HepG2 (cell line): ENCODE measurements around the gene MORF4L1. TPM values are rescaled to one million over a fixed set of nuclear protein-coding genes. Genes with fewer than 3 reads are reported as not detected.
"Not testable (repeated sequence)": the region's sequence is repeated elsewhere in the genome, so short reads cannot be mapped to it uniquely, and the experiment has no call there.

Experiments
- ATAC-seq: fragments of 200-7000 bp; cut with Tn5 transposase; 3 replicates; pipeline ENCODE4 v1.9.1; 2020; ENCODE audit warnings: mild to moderate bottlenecking, moderate library complexity
- BruUV-seq: library from RNA; stranded (reverse); fragments of 400-500 nt; replicated peaks from 2 replicates; lab custom pipeline; 2021; lab: Mats Ljungman, UMichigan
- CTCF ChIA-PET: fragments of 300-600 bp; formaldehyde crosslinking; extraction: SDS; loops from one replicate; lab custom pipeline; 2021; ENCODE audit warnings: low total read pairs, inconsistent platforms, low intra/inter-chr PET ratio; lab: Yijun Ruan, JAX
- POLR2A ChIA-PET: fragments of 350-600 bp; sonication (Branson Sonifier 250); formaldehyde crosslinking; loops from one replicate; lab custom pipeline; 2020; ENCODE audit warnings: antibody characterized with exemption, inconsistent platforms; lab: Yijun Ruan, JAX
- DNase-seq: peaks from one replicate; pipeline ENCODE4 v3.0.0-alpha.2; 2015; ENCODE audit warnings: low spot score
- FAIRE-seq: peaks from 3 replicates; lab custom pipeline; 2011; peaks lifted over from hg19 to GRCh38; lab: Jason Lieb, UNC
- H2AFZ ChIP-seq: one replicate; pipeline ENCODE4 v1.6.1; 2011; ENCODE audit warnings: low read length, inconsistent platforms
- H3K27ac ChIP-seq: fragments of 300-600 bp; 3 replicates; pipeline ENCODE4 v1.8.0; 2011; ENCODE audit warnings: mixed run types, mild to moderate bottlenecking, mixed read lengths, low read length, inconsistent platforms; ENCODE audit not compliant: insufficient read depth; ENCODE audit errors: extremely low read length
- H3K27me3 ChIP-seq, 2 experiments: fragments of 200-600 bp in 1 of 2; 2 replicates in 1 of 2; 3 replicates in 1 of 2; pipeline versions ENCODE4 v1.6.0 to v1.8.0; 2011; ENCODE audit warnings: low read length in 2 of 2, mild to moderate bottlenecking in 2 of 2, moderate library complexity in 2 of 2, inconsistent platforms in 1 of 2; ENCODE audit not compliant: insufficient read depth in 2 of 2, control insufficient read depth in 1 of 2
- H3K36me3 ChIP-seq, 2 experiments: fragments of 200-600 bp in 1 of 2; replicated peaks in 1 of 2; 2 replicates in 1 of 2; 3 replicates in 1 of 2; pipeline versions ENCODE4 v1.5.1 to v1.8.0; 2011; ENCODE audit warnings: low read length in 2 of 2, inconsistent platforms in 1 of 2; ENCODE audit not compliant: insufficient read depth in 2 of 2, control insufficient read depth in 1 of 2
- H3K4me1 ChIP-seq: 2 replicates; pipeline ENCODE4 v1.5.1; 2012; ENCODE audit warnings: low read length, inconsistent platforms; ENCODE audit not compliant: insufficient read depth
- H3K4me2 ChIP-seq: 2 replicates; pipeline ENCODE4 v1.6.0; 2011; ENCODE audit warnings: low read depth, low read length, inconsistent platforms
- H3K4me3 ChIP-seq, 3 experiments: fragments of 200-600 bp in 1 of 3; sonication (generic), shearing (Covaris generic) in 1 of 3; replicated peaks in 1 of 3; 2 replicates each; pipeline ENCODE4 v1.5.1; 2011 to 2016; ENCODE audit warnings: low read length in 3 of 3, inconsistent platforms in 2 of 3, low read depth in 2 of 3, mild to moderate bottlenecking in 2 of 3, control low read depth in 1 of 3, mixed read lengths in 1 of 3; ENCODE audit not compliant: insufficient read depth in 1 of 3
- H3K79me2 ChIP-seq: one replicate; pipeline ENCODE4 v1.6.1; 2011; ENCODE audit warnings: low read length, inconsistent platforms; ENCODE audit not compliant: insufficient read depth
- H3K9ac ChIP-seq: 2 replicates; pipeline ENCODE4 v1.6.0; 2011; ENCODE audit warnings: mild to moderate bottlenecking, low read depth, low read length, inconsistent platforms; ENCODE audit not compliant: insufficient read depth
- H3K9me3 ChIP-seq: 2 replicates; pipeline ENCODE4 v1.5.1; 2012; ENCODE audit warnings: mild to moderate bottlenecking, low read length
- H4K20me1 ChIP-seq: 2 replicates; pipeline ENCODE4 v1.6.0; 2011; ENCODE audit warnings: inconsistent platforms, mild to moderate bottlenecking, low read length, moderate library complexity; ENCODE audit not compliant: insufficient read depth
- CEBPG ChIP-seq: IDR thresholded peaks from 2 replicates; pipeline ENCODE4 v1.6.1; 2016
- HIC2 ChIP-seq: sonication (generic); formaldehyde crosslinking; IDR thresholded peaks from 2 replicates; pipeline ENCODE4 v1.9.0; 2022; ENCODE audit warnings: low read depth, missing genetic modification reagents
- HOXA5 ChIP-seq: sonication (generic); formaldehyde crosslinking; IDR thresholded peaks from 2 replicates; pipeline ENCODE4 v1.4.0; 2020; ENCODE audit warnings: missing genetic modification reagents
- KLF16 ChIP-seq, 2 experiments: sonication (generic) in 1 of 2; formaldehyde crosslinking in 1 of 2; IDR thresholded peaks; 2 replicates each; pipeline versions ENCODE4 v1.6.1 to v1.8.0; 2016 to 2023; ENCODE audit warnings: missing genetic modification reagents in 2 of 2, missing compliant biosample characterization in 1 of 2
- SRF ChIP-seq: IDR thresholded peaks from 2 replicates; pipeline ENCODE4 v1.6.1; 2011; ENCODE audit warnings: mild to moderate bottlenecking, low read depth, low read length, moderate library complexity
- ZFY ChIP-seq: sonication (generic); formaldehyde crosslinking; IDR thresholded peaks from 2 replicates; pipeline ENCODE4 v1.4.0; 2020; ENCODE audit warnings: missing genetic modification reagents
- ZGPAT ChIP-seq: IDR thresholded peaks from 2 replicates; pipeline ENCODE4 v1.6.1; 2016; ENCODE audit warnings: mild to moderate bottlenecking
- ZNF121 ChIP-seq: sonication (generic); formaldehyde crosslinking; IDR thresholded peaks from 2 replicates; pipeline ENCODE4 v1.5.0; 2020; ENCODE audit warnings: mild to moderate bottlenecking, missing genetic modification reagents
- WGBS: methylation state at CpG from one replicate; pipeline ENCODE4 v1.1.6; 2017; ENCODE audit warnings: low lambda C conversion rate; 5-methylcytosine and 5-hydroxymethylcytosine counted together
- in situ Hi-C: cut with HindIII; loops from 2 replicates; pipeline ENCODE4 v1.10.0; 2017; ENCODE audit warnings: low pct_unique_long_range_greater_than_20kb; ENCODE audit not compliant: extremely low pct_ligation_motif_present
- intact Hi-C: fragments of 100-400 bp; cut with micrococcal nuclease; formaldehyde crosslinking; loops from one replicate; pipeline ENCODE4 v1.10.0; 2022; ENCODE audit not compliant: unreplicated experiment
- polyA plus RNA-seq, 8 experiments: library from polyadenylated mRNA; depleted of rRNA in 3 of 8; stranded (reverse) in 7 of 8; unstranded in 1 of 8; fragments of >200 nt; fragmentation: Illumina TruSeq in 4 of 8; extraction: Trizol in 4 of 8; gene quantifications; 2 replicates each; pipeline versions ENCODE4 v1.2.1 to v1.2.3, GENCODE V29; 2011 to 2016; ENCODE audit warnings: low read depth in 4 of 8, missing spikeins in 1 of 8, mixed read lengths in 1 of 8; ENCODE audit not compliant: insufficient read depth in 1 of 8
- total RNA-seq, 5 experiments: library from RNA; depleted of rRNA; stranded (reverse); fragments of >200 nt; fragmentation: Illumina TruSeq; extraction: Trizol; gene quantifications; 2 replicates each; pipeline ENCODE4 v1.2.3, GENCODE V29; 2016; ENCODE audit warnings: low read depth in 1 of 5

MORF4L1 gene
- total and polyA plus RNA-seq, 2 of the 13 experiments (the other 11 are each of a cell fraction or from before 2014, with no cell fraction given), result 218 to 219 TPM

- CTCF ChIA-PET, DNase-seq, H3K9me3 ChIP-seq, H3K4me3 ChIP-seq, H3K79me2 ChIP-seq, ATAC-seq, H3K36me3 ChIP-seq, intact Hi-C loops, H3K4me1 ChIP-seq, H2AFZ ChIP-seq, H3K27me3 ChIP-seq, in situ Hi-C loops, H4K20me1 ChIP-seq, FAIRE-seq, H3K9ac ChIP-seq, H3K27ac ChIP-seq, H3K4me2 ChIP-seq, BruUV-seq, POLR2A ChIA-PET: not testable (repeated sequence)
- 81% methylated on average over 10 of the region's 10 CpGs for WGBS
- TF ChIP-seq ZNF121 (CRISPR knock-in tag), result peak; percentile 63; the same call in 1 of the 2 replicates
These were observed 7.1 kb upstream of the MORF4L1 start for GRCh38 chr15:78865585-78865984.

- CTCF ChIA-PET, H3K27ac ChIP-seq, H3K9ac ChIP-seq, H3K9me3 ChIP-seq, ATAC-seq, H4K20me1 ChIP-seq, H3K36me3 ChIP-seq, intact Hi-C loops, POLR2A ChIA-PET, FAIRE-seq, DNase-seq, H3K27me3 ChIP-seq, BruUV-seq, H3K79me2 ChIP-seq, in situ Hi-C loops, H3K4me2 ChIP-seq, H3K4me3 ChIP-seq, H2AFZ ChIP-seq: not testable (repeated sequence)
- WGBS, result 57% methylated on average over 8 of the region's 8 CpGs
- H3K4me1 ChIP-seq, result peaks cover 12% of the 10 kb centered on the region
These were observed 6.7 kb upstream of the MORF4L1 start for GRCh38 chr15:78866031-78866430.

GRCh38 chr15:78866803-78867202 lies 5.9 kb upstream of the MORF4L1 start:
- in situ Hi-C loops, result no loop called here
- DNase-seq (no peak), FAIRE-seq (no peak), ATAC-seq (no peak)
- H3K4me1 ChIP-seq, result peaks cover 20% of the 10 kb centered on the region
- no peak overlapping the region for H3K27ac ChIP-seq
- no peaks in the 10 kb centered on the region for H3K36me3 ChIP-seq
- ChIA-PET POLR2A (no interaction called here), CTCF (no interaction called here)
- H2AFZ ChIP-seq, result no peak overlapping the region
- no peak overlapping the region for H3K4me2 ChIP-seq
- no peaks in the 10 kb centered on the region for H3K79me2 ChIP-seq
- no peaks in the 10 kb centered on the region; a peak in 1 of 5 replicates for H3K27me3 ChIP-seq
- no peaks in the 10 kb centered on the region for H4K20me1 ChIP-seq
- WGBS, result 65% methylated on average over 4 of the region's 4 CpGs
- H3K9me3 ChIP-seq, result no peaks in the 10 kb centered on the region
- BruUV-seq, result no TSS peak
- no peak overlapping the region for H3K9ac ChIP-seq
- intact Hi-C loops, result no loop called here
- H3K4me3 ChIP-seq, result no peak overlapping the region
- TF ChIP-seq HIC2 (CRISPR knock-in tag) (no peak), ZFY (CRISPR knock-in tag) (no peak), KLF16 (CRISPR knock-in tag; IDR thresholded peaks at IDR 0.05) (no peak), ZGPAT (no peak), HOXA5 (no peak), SRF (no peak), CEBPG (no peak)
